Endometrium (tissue), 2 donors: Measurements from ENCODE around the gene COL4A2.

ENCODE experiments used
- FAIRE-seq: peaks from 2 replicates; lab custom pipeline; 2012; peaks lifted over from hg19 to GRCh38; lab: Jason Lieb, UNC
- donor health status: control.
- donor health status: control.

The COL4A2 gene

GRCh38 chr13:110290153-110290552, 16.9 kb upstream of the COL4A2 start:
- FAIRE-seq: no peak

DNA sequence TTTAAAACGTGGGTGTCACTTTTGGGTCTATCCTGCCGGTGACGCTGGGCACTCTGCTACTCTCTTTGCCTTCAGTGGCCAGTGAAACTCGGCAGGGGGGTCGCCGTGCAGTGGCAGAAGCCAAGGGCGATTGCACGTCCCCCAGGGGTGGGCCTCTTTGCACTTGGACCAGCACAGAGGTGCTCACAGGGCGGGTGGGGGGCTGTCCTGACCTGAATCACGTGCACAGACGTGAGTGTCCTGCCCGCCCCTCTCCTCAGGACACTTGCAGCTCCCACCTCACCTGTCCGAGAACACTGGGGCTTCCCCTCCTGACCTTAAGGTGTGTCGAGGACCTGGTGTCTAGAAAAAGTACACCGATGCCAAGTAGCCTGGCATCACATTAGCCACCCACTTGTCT, 16.3 kb upstream of the COL4A2 start:
- no peak for FAIRE-seq

GRCh38 chr13:110291286-110291685, 15.8 kb upstream of the COL4A2 start:
- FAIRE-seq: no peak

GRCh38 chr13:110293037-110293436, 14.0 kb upstream of the COL4A2 start:
- FAIRE-seq: no peak

- FAIRE-seq: no peak
These were observed 13.4 kb upstream of the COL4A2 start for GRCh38 chr13:110293649-110294048.

DNA sequence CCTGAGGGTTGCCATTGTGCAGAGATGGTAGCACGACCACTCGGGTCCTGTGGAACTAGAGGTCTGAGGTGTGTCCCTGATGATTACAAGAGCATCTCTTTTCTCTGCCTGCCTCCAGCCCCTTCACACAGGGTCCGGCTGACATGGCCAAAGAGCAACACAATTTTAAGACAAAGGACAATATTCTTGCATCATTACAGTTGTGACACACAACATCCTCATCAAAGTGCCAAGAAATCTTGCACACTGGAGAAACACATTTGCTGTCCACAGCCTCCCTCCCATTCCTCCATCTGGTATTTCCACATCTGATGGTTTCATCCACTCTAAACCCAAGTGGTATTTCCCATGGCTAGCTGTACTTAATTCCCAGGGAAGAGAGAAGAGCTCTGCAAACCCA, 12.9 kb upstream of the COL4A2 start:
- FAIRE-seq: no peak

DNA sequence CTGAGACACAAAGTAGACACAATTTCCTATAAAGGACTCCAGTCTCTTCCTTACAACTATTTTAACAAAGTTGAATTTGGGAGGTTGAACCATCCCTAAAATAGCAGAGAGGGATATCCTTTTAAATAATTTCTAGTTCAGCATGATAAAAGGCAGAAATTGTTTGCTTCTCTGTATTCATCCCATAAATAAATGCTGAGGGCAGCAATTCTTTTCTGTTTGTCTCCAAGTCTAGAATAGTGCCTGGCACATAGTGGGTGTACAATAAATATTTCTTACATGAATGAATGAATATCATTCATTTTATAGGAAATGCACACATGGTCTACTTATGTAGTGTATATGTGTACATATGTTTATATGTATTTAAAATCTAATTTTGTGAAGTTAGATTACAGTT, 12.5 kb upstream of the COL4A2 start:
- peak; percentile 26 for FAIRE-seq

DNA sequence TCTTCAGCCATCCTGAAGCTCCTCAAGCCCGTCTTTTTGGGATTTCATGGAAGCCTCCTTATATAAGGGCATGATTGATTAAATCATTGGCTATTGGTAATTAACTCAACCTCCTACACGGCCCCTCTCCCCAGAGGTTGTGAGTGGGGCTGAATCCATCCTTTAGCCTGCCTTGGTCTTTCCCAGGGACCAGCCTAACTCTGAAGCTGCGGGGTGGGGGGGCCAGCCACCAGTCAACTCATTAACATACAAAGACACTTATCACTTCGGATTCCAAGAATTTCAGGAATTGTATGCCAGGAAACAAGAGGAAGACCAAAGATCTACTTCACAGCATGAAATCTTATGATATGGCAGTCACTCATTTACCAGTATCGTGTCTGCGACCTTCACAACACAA, 10.1 kb upstream of the COL4A2 start:
- no peak for FAIRE-seq

DNA sequence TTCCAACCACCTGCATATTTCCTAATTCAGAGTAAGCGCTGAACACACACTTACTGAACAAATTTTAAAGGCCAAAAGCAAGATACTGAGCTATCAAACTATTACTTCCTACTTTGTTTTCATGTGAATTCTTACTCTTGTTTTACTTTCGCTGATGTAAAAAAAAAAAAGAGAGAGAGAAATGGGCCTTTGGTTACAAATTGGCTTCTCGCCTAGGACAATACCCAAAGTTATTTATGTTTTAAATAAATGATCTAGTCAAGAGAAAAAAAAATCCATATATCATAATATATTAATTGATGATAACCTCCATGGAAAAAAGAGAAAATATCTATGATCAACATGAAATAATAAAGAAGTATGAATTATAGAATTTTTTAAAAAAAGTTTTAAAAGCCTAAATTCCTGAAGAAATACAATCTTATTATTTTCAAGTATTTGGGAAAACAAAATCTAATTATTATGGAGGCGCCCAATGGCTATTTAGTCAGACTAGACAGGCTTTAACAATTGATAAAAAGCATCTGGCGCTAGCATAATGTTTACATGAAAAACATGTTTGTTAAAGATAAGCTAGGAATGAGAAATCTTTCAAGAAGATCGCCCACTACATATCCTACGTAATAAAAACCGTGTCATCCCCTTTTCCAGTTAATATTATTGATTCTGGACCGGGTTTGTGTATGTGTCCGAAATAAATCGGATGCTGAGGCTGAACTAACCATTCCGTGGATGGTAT, 9.1 kb upstream of the COL4A2 start:
- FAIRE-seq: peak; percentile 93

DNA sequence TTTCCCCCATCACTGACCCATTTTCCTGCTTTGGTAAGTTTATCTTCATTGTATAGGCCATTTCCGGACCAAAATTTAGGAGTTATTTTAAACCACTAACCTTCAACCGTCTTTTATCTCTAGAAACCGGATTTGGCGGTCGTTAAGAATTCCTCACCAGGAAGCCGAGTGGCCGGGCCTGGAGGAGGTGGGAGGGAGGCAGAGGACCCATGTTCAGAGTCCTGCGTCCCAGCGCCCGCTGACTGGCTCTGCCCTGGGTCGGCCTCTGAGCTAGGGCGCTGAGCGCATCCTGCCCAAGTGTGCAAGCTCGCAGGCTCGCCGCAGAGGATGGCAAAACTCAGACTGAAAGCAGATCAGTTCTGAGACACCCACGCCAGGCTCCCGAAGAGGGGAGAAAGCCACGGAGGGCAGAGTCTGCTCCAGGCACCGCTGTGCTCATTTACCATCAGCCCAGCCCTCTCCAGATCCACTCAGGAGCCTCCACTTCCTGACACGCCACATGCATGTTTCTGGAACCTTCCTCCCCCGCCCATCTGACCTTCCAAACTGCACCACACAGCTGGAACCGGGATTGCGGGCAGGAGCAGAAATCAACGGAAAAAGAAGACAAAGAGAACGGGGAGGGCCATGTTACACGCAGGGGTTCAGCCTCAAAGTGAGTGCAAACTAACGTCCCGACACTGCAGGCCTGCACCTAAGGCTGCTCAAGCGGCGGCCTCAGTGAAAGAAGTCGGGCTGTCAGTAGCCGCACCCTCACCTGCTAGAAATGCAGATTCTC, 8.4 kb upstream of the COL4A2 start:
- no peak for FAIRE-seq

GRCh38 chr13:110299283-110299840, 7.7 kb upstream of the COL4A2 start:
- FAIRE-seq: no peak

- no peak for FAIRE-seq
These were observed 6.8 kb upstream of the COL4A2 start for GRCh38 chr13:110300090-110300815.

GRCh38 chr13:110301083-110301482, 6.0 kb upstream of the COL4A2 start:
- FAIRE-seq: no peak

- FAIRE-seq: no peak
These were observed 5.2 kb upstream of the COL4A2 start for GRCh38 chr13:110301606-110302553.

DNA sequence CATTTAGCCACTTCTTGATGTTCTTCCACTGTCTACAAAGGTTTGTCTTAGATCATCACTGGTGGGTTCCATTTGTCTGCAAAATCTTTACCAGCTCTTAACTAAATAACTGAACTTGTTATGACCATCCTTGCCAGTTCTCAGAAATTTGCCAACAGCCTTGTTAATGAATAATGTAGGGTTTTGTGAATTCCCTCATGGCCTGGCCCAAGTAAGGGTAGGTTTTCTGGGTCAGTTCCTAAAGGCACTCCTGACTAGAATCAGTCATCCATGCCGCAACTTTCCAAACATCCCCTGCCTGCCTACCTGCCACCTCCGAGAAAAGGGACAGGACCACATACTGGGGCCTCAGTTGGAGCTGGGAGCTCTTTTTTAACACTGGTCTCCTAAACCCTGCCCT, 4.1 kb upstream of the COL4A2 start:
- no peak for FAIRE-seq

GRCh38 chr13:110303644-110304043, 3.4 kb upstream of the COL4A2 start:
- FAIRE-seq: no peak

DNA sequence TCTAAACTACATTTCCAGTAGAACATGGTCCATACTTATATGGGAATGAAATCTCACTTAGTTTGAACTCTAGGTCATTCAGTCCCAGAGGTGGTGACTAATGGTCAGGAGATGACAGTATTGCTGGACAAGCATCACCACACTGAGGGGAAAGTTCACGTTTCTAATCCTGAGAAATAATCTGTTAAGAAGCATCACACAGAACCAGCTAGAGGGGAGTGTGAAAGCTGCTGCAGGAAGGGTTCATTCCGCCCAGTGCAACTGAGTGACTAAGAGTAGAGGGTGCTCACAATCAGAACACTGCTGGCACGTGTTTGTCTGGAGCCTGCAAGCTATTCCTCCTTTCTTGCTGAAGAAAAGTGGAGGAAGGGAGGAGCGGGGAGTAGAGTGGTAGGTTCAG, 2.8 kb upstream of the COL4A2 start:
- no peak for FAIRE-seq

DNA sequence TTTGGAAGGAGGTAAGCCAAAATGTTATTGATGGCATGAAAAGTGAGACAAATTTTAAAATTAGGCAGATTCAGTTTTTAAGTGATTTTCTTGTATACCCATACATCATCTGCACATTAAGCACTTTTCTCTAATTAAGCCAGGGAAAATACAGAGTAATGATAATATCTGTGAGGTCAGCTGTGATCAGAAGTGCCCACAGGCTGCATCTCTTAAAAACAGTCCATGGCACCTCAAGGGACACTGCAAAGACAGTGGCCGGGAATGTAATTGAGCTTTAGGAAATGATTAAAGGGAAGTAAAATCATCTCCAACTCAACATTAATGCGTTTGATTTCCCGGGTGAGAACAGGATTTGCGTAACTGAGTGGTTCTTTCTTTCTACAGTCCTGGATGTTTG, 2.1 kb upstream of the COL4A2 start:
- FAIRE-seq: no peak

DNA sequence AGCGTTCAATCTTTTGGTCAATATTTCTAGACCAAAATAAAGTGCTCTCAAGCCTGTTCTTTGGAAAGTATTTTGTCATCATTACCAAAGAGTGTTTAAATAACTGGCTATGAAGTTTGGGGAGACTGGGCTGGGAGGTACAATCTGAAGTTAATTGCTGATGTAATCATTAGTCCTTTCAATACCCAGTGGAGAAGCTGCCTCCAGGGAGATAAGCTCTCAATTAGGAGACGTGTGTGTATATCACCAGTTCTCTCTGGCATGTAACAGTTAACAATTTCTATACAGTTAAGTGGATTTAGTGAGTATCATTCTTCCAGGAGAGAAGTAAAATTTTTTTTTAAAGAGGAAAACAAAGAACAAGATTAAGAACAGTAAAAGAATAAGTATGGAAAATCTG, 1.5 kb upstream of the COL4A2 start:
- no peak for FAIRE-seq

- peak; percentile 46 for FAIRE-seq
These were observed 1.1 kb upstream of the COL4A2 start for GRCh38 chr13:110305949-110306339.

DNA sequence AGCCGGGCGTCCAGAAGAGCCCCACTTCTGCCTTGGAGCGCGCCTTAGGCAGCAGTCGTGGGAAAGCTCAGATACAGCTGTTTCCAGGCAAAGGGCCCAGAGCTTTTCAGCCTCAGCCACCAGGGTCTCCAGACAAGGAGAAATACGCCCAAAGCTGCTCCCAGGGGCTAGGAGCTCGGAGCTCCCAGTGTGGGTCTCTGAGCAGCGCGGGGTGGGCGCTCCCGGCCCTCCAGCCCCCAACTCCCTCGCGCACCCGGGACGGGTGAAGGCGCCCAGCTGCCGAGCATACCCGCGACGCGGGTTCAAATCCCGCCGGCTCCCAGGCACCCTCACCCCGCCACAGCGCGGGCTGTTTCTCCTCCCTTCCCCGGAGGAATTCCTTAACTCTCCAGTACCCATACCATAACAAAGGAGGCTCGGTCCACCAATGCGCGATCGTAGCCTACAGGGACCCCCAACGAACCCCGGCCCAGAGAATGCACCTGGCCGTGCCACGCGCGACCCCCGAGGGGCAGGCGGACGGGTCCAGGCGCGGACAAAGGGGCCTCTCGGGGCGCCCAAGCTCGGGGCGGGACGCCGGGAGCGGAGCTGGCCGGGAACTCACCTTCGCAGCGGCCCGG, 634 bp upstream of the COL4A2 start:
- no peak for FAIRE-seq
